Neural cell (in vitro differentiated cells): ENCODE measurements around the gene LPP. TPM values are rescaled to one million over a fixed set of nuclear protein-coding genes. Genes with fewer than 3 reads are reported as not detected.

ENCODE experiments used
- H2AFZ ChIP-seq: fragments of 200-600, 300-800 bp; sonication (generic), shearing (Covaris generic); 2 replicates; pipeline ENCODE4 v1.6.0; 2014; ENCODE audit warnings: low read depth, mild to moderate bottlenecking, antibody characterized with exemption, low read length, moderate library complexity
- H3F3A ChIP-seq: fragments of 200-600 bp; shearing (Covaris generic); 2 replicates; pipeline ENCODE4 v1.6.1; 2016; ENCODE audit warnings: mild to moderate bottlenecking, moderate library complexity, mixed read lengths, antibody characterized with exemption, low read length; ENCODE audit not compliant: insufficient read depth, poor library complexity, severe bottlenecking
- H3K27ac ChIP-seq: fragments of 200-600, 300-800 bp; sonication (generic), shearing (Covaris generic); 2 replicates; pipeline ENCODE4 v1.5.1; 2014; ENCODE audit warnings: mild to moderate bottlenecking, low read length, moderate library complexity
- H3K27me3 ChIP-seq: fragments of 300-800, 200-600 bp; sonication (generic), shearing (Covaris generic); 2 replicates; pipeline ENCODE4 v1.6.0; 2014; ENCODE audit warnings: mild to moderate bottlenecking, low read depth, low read length, moderate library complexity; ENCODE audit not compliant: insufficient read depth
- H3K36me3 ChIP-seq: fragments of 300-800, 200-600 bp; sonication (generic), shearing (Covaris generic); 2 replicates; pipeline ENCODE4 v1.5.1; 2014; ENCODE audit warnings: mild to moderate bottlenecking, antibody characterized with exemption, low read length, moderate library complexity; ENCODE audit not compliant: insufficient read depth
- H3K4me2 ChIP-seq: fragments of 300-800, 200-600 bp; sonication (generic), shearing (Covaris generic); 2 replicates; pipeline ENCODE4 v1.6.0; 2014; ENCODE audit warnings: mild to moderate bottlenecking, low read length
- H3K4me3 ChIP-seq: fragments of 300-800, 200-600 bp; sonication (generic), shearing (Covaris generic); 2 replicates; pipeline ENCODE4 v1.5.1; 2014; ENCODE audit warnings: mild to moderate bottlenecking, low read length, moderate library complexity
- H3K79me2 ChIP-seq: fragments of 200-600 bp; shearing (Covaris generic); replicated peaks from 2 replicates; pipeline ENCODE4 v1.6.0; 2014; ENCODE audit warnings: mild to moderate bottlenecking, low read length, moderate library complexity; ENCODE audit not compliant: insufficient read depth
- H3K9ac ChIP-seq: fragments of 300-800, 200-600 bp; sonication (generic), shearing (Covaris generic); 2 replicates; pipeline ENCODE4 v1.6.1; 2016; ENCODE audit warnings: mild to moderate bottlenecking, low read length, mixed read lengths
- H3K9me2 ChIP-seq: fragments of 200-600 bp; shearing (Covaris generic); 2 replicates; pipeline ENCODE4 v1.6.1; 2016; ENCODE audit warnings: mild to moderate bottlenecking, low read length, mixed read lengths; ENCODE audit not compliant: insufficient read depth
- H3K9me3 ChIP-seq: fragments of 200-600, 300-800 bp; sonication (generic), shearing (Covaris generic); 2 replicates; pipeline ENCODE4 v1.6.1; 2016; ENCODE audit warnings: mild to moderate bottlenecking, mixed run types, low read length, moderate library complexity, mixed read lengths
- H4K20me1 ChIP-seq: fragments of 200-600 bp; shearing (Covaris generic); 2 replicates; pipeline ENCODE4 v1.6.1; 2016; ENCODE audit warnings: mild to moderate bottlenecking, mixed run types; ENCODE audit not compliant: insufficient read depth
- EP300 ChIP-seq: fragments of 450-650 bp; conservative IDR thresholded peaks from 2 replicates; pipeline ENCODE4 v1.6.1; 2014; ENCODE audit warnings: antibody characterized with exemption, mild to moderate bottlenecking, moderate library complexity; ENCODE audit not compliant: poor library complexity, severe bottlenecking
- EZH2 ChIP-seq: fragments of 200-600, 300-800 bp; shearing (Covaris generic), sonication (generic); IDR thresholded peaks from 2 replicates; pipeline ENCODE4 v1.6.1; 2014; ENCODE audit warnings: antibody characterized with exemption, low read length, borderline replicate concordance, mild to moderate bottlenecking; ENCODE audit not compliant: insufficient read depth, poor library complexity, severe bottlenecking
- MXI1 ChIP-seq: fragments of 450-650 bp; conservative IDR thresholded peaks from 2 replicates; pipeline ENCODE4 v1.6.1; 2014; ENCODE audit warnings: antibody characterized with exemption, mild to moderate bottlenecking; ENCODE audit not compliant: poor library complexity, severe bottlenecking
- POLR2AphosphoS5 ChIP-seq: IDR thresholded peaks from 2 replicates; pipeline ENCODE4 v1.6.1; 2012
- RAD21 ChIP-seq: fragments of 450-650 bp; conservative IDR thresholded peaks from 2 replicates; pipeline ENCODE4 v1.6.1; 2014; ENCODE audit warnings: antibody characterized with exemption, mild to moderate bottlenecking, moderate library complexity
- SMC3 ChIP-seq: fragments of 450-650 bp; conservative IDR thresholded peaks from 2 replicates; pipeline ENCODE4 v1.6.1; 2014; ENCODE audit warnings: antibody characterized with exemption, mild to moderate bottlenecking, moderate library complexity; ENCODE audit not compliant: poor library complexity
- TAF1 ChIP-seq: IDR thresholded peaks from 2 replicates; pipeline ENCODE4 v1.6.1; 2012; ENCODE audit warnings: low read depth
- polyA plus RNA-seq: library from polyadenylated mRNA; depleted of rRNA; stranded (reverse); fragments of >200 nt; gene quantifications from 2 replicates; pipeline ENCODE4 v1.2.3, GENCODE V29; 2014
- TF ChIP-seq, protein P1 (sequence below): IDR thresholded peaks from 2 replicates; pipeline ENCODE4 v1.6.1; 2012; ENCODE audit warnings: borderline replicate concordance
- TF ChIP-seq, protein P2 (sequence below): fragments of 450-650 bp; IDR thresholded peaks from 2 replicates; pipeline ENCODE4 v1.5.1; 2014; ENCODE audit warnings: antibody characterized with exemption, mild to moderate bottlenecking, moderate library complexity; ENCODE audit not compliant: poor library complexity, severe bottlenecking

LPP gene
- polyA plus RNA-seq, 1 donor from 2014 or later = 3.0 TPM

DNA sequence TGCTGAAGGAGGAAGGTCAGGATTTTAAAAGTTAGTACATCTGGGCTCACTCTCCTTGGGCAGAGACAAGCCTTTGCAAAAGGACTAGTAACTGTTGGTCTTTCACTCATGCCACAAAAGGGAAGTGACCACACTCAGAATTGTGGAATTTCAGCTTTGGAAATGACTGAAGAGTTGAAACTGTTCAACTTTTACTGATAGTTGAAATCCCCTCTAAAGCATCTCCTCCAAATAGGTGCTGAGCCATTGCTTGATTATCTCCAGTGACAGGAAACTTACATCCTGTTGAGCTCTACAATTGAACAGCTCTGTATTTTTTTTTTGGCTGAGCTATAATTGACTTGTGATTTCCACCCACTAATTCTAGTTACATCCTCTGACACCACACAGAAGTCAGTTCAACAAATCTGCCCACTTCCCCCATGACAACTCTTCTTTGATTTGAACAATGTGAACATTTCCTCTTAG lies 763.0 kb downstream of the LPP start:
- H3K79me2 ChIP-seq = no peaks in the 10 kb centered on the region
- no peaks in the 10 kb centered on the region for H3F3A ChIP-seq
- H4K20me1 ChIP-seq = no peaks in the 10 kb centered on the region
- no peak overlapping the region for H3K9ac ChIP-seq
- no peaks in the 10 kb centered on the region for H3K9me3 ChIP-seq
- H3K4me2 ChIP-seq = no peak overlapping the region
- H3K4me3 ChIP-seq = no peak overlapping the region
- TF ChIP-seq EP300 = no peak
- TF ChIP-seq, protein P1, sequence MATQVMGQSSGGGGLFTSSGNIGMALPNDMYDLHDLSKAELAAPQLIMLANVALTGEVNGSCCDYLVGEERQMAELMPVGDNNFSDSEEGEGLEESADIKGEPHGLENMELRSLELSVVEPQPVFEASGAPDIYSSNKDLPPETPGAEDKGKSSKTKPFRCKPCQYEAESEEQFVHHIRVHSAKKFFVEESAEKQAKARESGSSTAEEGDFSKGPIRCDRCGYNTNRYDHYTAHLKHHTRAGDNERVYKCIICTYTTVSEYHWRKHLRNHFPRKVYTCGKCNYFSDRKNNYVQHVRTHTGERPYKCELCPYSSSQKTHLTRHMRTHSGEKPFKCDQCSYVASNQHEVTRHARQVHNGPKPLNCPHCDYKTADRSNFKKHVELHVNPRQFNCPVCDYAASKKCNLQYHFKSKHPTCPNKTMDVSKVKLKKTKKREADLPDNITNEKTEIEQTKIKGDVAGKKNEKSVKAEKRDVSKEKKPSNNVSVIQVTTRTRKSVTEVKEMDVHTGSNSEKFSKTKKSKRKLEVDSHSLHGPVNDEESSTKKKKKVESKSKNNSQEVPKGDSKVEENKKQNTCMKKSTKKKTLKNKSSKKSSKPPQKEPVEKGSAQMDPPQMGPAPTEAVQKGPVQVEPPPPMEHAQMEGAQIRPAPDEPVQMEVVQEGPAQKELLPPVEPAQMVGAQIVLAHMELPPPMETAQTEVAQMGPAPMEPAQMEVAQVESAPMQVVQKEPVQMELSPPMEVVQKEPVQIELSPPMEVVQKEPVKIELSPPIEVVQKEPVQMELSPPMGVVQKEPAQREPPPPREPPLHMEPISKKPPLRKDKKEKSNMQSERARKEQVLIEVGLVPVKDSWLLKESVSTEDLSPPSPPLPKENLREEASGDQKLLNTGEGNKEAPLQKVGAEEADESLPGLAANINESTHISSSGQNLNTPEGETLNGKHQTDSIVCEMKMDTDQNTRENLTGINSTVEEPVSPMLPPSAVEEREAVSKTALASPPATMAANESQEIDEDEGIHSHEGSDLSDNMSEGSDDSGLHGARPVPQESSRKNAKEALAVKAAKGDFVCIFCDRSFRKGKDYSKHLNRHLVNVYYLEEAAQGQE = no peak
- TF ChIP-seq TAF1 = no peak
- no peak for TF ChIP-seq MXI1
- TF ChIP-seq POLR2AphosphoS5 = no peak
- H2AFZ ChIP-seq = no peak overlapping the region
- no peaks in the 10 kb centered on the region for H3K36me3 ChIP-seq
- no peaks in the 10 kb centered on the region for H3K27me3 ChIP-seq
- no peaks in the 10 kb centered on the region for H3K9me2 ChIP-seq
- no peak overlapping the region for H3K27ac ChIP-seq

DNA sequence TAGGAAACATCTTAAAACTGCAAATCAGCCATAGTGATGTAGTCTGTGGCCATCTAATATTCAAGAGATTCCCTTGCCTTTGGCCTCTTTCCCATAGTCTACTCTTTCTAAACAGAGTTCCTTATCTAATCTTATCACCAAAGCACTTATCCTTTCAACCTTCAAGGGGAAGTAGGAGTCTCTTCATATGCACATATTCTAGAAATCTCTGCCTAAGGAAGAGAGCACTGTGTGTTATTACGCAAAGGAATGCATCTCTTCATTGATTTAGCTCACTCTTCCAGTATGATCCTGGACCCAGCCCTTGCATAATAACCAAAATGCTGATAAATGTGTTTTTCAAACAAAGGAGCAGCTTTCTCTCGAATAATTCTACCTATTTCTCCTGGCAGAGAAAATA lies 764.1 kb downstream of the LPP start:
- no peak overlapping the region for H3K4me3 ChIP-seq
- H3K36me3 ChIP-seq = no peaks in the 10 kb centered on the region
- H2AFZ ChIP-seq = no peak overlapping the region
- no peaks in the 10 kb centered on the region for H3K9me2 ChIP-seq
- H3F3A ChIP-seq = no peaks in the 10 kb centered on the region
- H3K79me2 ChIP-seq = no peaks in the 10 kb centered on the region
- no peaks in the 10 kb centered on the region for H3K27me3 ChIP-seq
- H3K4me2 ChIP-seq = no peak overlapping the region
- H3K27ac ChIP-seq = no peak overlapping the region
- no peak for TF ChIP-seq SMC3
- TF ChIP-seq EZH2 = no peak
- TF ChIP-seq MXI1 = no peak
- TF ChIP-seq, protein P1 = no peak
- TF ChIP-seq POLR2AphosphoS5 = no peak
- TF ChIP-seq, protein P2, sequence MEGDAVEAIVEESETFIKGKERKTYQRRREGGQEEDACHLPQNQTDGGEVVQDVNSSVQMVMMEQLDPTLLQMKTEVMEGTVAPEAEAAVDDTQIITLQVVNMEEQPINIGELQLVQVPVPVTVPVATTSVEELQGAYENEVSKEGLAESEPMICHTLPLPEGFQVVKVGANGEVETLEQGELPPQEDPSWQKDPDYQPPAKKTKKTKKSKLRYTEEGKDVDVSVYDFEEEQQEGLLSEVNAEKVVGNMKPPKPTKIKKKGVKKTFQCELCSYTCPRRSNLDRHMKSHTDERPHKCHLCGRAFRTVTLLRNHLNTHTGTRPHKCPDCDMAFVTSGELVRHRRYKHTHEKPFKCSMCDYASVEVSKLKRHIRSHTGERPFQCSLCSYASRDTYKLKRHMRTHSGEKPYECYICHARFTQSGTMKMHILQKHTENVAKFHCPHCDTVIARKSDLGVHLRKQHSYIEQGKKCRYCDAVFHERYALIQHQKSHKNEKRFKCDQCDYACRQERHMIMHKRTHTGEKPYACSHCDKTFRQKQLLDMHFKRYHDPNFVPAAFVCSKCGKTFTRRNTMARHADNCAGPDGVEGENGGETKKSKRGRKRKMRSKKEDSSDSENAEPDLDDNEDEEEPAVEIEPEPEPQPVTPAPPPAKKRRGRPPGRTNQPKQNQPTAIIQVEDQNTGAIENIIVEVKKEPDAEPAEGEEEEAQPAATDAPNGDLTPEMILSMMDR = no peak
- TF ChIP-seq TAF1 = no peak
- TF ChIP-seq EP300 = no peak
- TF ChIP-seq RAD21 = no peak
- H4K20me1 ChIP-seq = no peaks in the 10 kb centered on the region
- no peak overlapping the region for H3K9ac ChIP-seq
- H3K9me3 ChIP-seq = no peaks in the 10 kb centered on the region
